ENCODE results near the gene ZNF276.
"Not testable (repeated sequence)": the region's sequence is repeated elsewhere in the genome, so short reads cannot be mapped to it uniquely, and the experiment has no call there.

The ZNF276 gene, protein sequence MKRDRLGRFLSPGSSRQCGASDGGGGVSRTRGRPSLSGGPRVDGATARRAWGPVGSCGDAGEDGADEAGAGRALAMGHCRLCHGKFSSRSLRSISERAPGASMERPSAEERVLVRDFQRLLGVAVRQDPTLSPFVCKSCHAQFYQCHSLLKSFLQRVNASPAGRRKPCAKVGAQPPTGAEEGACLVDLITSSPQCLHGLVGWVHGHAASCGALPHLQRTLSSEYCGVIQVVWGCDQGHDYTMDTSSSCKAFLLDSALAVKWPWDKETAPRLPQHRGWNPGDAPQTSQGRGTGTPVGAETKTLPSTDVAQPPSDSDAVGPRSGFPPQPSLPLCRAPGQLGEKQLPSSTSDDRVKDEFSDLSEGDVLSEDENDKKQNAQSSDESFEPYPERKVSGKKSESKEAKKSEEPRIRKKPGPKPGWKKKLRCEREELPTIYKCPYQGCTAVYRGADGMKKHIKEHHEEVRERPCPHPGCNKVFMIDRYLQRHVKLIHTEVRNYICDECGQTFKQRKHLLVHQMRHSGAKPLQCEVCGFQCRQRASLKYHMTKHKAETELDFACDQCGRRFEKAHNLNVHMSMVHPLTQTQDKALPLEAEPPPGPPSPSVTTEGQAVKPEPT

DNA sequence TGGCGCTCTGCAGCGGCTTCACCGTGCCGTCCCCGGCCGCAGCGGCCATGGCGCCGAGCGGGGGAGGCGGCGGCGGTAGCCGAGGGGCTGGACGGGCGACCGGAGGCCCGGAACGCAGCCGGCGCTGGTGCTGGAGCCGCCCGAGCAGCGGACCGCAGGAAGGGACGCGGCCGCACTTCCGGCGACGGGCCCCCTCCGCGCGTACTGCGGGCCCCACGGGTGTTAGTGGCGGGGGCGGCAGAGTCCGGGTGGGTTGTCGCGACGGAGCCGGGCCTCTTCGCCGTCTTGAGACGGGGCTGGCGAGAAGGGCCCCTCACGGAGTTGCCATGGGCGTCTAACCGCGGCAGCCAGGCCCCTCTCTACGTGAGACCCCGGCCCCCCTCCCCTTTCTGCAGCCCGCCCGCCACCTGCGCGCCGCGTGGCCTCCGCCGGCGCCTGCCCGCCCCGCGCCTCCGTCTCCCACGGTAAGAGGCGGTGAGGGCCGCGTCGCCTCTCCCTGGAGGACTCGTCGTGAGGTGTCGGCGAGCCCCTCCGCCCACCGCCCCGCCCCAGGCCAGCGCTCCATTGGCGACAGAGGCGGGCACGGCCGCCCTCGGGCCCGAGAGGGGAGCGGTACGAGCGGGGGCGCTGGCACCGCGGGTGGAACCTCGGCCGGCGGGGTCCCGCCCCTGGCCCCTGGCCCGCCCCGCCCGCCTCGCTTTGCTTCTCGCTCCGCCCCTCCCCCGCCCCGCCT lies at the start of gene ZNF276, which contains the start of gene VPS9D1:
Gene ZNF276, plus strand, starts transcription at position 725 of the 733 bp plus-strand sequence. CDS start 104 bp downstream, outside the sequence.
Gene VPS9D1, minus strand, starts transcription at position 86 of the 733 bp plus-strand sequence. Its CDS starts 37 bp downstream, at position 49.
- DNase-seq, result peak; percentile 33

DNA sequence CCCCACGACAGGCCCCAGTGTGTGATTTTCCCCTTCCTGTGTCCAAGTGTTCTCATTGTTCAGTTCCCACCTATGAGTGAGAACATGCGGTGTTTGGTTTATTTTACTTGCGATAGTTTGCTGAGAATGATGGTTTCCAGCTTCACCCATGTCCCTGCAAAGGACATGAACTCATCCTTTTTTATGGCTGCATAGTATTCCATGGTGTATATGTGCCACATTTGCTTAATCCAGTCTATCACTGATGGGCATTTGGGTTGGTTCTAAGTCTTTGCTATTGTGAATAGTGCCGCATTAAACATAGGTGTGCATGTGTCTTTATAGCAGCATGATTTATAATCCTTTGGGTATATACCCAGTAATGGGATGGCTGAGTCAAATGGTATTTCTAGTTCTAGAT lies 49.8 kb upstream of the ZNF276 start:
- DNase-seq, result not testable (repeated sequence)

DNA sequence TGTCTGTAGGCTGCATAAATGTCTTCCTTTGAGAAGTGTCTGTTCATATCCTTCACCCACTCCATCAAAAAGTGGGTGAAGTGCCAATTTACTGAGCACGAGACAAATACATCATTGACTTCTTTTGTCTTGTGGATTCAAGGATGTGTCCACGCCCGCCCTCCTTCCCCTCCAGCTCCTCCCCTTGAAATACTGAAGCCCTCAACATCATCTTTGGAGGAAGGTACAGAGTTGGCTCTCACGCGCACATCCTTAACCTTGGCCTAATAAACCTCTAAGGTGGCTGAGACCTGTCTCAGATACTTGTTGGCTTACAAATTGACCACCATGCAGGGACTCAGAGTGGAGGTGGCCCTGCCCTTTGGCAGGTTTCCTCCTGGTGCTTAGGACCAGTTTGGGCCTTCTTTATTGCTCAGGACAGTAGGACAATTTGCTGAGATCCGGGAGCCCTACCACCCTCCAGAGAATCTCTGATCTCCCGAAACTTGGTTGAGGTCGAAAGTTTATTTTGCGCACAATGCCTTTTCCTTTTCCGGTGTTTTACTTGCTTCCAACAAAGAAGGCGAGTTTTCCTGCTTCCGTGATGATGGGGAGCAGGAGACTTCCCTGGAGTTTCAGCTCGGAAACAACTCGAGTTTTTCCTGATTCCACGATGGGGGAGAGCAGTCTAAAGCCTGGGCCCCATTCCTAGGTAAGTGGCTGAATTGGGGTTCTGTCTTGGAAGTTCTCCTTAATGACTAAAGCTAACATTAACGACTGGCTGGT lies 49.0 kb upstream of the ZNF276 start:
- DNase-seq, result no peak

DNA sequence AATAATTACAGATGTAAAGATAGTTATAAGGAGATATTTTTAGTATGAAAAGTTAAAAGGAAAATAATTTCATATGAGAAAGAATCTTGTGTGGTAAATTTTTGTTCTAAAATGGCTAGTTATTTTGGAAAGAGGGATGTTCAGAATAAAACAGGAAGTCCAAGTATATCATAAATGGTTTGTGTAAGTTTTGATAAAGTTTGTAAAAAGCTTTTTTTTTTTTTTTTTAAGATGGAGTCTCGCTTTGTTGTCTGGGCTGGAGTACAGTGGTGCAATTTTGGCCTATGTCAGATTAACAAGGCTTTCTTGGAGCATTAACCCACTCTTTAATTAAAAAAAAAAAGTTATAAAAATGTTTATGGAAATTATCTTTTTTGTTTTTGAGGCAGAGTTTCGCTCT lies 43.1 kb upstream of the ZNF276 start:
- no peak for DNase-seq

DNA sequence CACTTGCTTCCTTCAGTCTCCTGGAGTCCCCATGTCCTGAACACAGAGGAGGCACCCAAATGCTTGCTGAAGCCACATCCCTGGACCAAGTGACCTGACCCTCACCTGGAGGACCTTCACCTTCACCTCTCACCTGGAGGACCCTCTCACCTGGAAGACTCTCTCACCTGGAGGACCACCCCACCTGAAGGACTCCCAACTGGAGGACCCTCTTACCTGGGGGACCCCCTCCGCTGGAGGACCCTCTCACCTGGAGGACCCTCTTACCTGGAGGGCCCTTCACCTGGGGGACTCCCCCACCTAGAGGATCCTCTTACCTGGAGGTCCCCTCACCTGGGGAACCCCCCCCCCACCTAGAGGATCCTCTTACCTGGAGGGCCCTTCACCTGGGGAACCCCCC lies 35.4 kb upstream of the ZNF276 start:
- DNase-seq, result no peak

DNA sequence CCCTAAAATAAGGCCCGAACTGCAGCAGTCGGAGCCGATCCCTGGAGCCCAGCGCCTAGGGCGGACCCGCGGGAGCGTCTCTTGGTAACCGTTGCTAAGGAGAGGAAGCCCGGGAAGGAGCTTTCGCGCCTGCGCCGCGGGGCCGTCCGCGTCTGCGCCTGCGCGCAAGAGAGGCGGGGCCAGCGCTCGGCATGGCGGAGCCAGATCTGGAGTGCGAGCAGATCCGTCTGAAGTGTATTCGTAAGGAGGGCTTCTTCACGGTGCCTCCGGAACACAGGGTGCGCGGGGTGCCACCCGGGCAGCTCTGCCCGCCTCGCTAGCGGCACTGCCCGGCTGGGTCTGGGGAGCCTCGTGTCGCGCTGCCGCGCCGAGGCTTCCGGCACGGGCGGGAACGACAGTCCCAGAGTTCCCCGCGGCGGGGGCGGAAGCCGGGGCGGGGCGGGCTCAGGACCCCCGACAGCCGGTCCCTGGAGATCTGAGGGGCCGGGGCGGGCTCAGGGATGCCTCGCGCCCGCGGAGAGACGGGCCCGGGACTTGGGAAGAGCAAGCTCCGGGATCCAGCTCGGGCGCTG lies 34.7 kb upstream of the ZNF276 start, which contains the start of gene CDK10:
Gene CDK10, plus strand, starts transcription at position 170 of the 572 bp plus-strand sequence. Its CDS starts 22 bp downstream, at position 192.
- DNase-seq, result peak; percentile 73

DNA sequence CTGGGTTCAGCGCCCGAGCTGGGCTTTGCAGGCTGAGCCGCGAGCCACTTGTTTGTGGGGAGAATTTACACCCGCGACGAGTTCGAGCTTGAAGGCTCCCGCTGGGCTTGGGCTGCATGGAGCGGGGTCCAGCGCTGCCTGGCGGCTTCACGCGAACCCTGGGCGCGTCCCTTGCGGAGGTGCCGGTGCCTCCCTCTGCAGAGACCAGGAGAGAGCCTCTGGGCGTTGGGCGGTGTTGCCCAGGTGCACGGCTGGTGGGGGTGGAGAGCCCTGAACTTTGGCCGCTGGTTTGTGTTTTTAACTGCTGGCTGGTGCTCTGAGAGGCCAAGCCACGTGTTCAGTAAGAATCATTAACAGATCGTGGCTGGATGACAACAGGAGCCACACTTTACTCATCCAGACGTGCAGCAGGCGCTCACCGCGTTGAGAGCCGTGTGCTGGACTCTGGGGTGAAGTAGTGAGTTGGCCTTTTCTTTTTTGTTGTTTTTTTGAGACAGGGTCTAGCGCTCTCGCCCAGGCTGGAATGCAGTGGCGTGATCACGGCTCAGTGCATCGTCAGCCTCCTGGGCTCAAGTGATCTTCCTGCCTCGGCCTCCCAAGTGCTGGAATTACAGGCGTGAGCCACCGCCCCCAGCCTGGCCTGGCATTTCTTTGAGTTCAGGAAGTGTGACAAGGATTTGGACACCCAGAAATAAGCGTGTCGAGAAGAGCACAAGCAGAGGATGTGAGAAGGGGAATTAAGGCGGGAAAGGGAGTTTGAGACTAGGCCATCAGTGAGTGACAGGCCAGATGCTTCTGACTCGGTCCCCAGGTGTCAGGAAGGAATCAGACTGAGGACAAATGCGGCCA lies 34.0 kb upstream of the ZNF276 start:
- no peak for DNase-seq

DNA sequence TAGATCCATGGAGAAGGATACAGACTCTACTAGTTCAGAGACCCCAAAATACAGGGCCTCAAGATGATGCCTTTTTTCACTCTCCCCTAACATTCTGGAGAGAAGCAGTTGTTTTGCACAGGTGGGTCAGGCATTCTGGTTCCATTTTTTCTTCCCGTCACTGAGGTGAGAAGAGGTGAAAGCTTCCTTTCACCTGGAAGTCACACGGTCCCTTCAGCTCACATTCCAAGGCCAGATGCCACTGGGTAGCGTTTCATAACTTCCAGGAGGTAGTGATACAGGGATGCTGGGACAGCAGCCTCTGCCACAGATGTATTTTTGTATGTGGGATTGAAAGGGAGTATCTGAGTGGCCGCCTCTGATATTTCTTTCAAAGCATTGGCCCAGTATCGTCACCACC lies 32.9 kb upstream of the ZNF276 start:
- DNase-seq, result no peak

DNA sequence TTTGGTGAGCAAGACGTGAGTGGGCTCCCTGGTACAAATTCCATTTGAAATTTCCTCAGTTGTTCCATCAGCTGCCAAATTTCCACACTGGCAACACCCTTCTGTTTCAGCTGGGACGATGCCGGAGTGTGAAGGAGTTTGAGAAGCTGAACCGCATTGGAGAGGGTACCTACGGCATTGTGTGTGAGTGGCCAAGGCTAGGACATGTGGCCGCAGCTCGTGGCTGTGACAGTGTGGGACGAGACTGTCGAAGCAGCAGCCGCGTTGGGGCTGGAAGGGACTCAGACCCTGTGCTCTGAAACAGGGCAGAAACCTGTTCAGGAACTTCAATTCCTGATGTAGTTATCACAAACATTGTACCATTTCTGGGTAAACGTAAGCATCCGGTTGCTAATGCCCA lies 32.2 kb upstream of the ZNF276 start:
- DNase-seq, result no peak

DNA sequence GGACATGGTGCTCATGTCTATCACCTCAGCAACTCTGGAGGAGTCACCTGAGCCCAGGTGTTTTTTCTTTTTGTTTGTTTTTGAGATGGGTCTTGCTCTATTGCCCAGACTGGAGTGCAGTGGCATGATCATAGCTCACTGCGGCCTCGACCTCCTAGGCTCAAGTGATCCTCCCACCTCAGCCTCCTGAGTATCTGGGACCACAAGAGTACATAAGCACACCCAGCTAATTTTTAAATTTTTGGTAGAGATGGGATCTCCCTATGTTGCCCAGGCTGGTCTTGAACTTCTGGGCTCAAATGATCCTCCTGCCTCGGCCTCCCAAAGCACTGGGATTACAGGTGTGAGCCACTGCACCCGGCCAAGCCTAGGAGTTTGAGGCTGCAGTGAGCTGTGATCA lies 31.7 kb upstream of the ZNF276 start:
- not testable (repeated sequence) for DNase-seq

DNA sequence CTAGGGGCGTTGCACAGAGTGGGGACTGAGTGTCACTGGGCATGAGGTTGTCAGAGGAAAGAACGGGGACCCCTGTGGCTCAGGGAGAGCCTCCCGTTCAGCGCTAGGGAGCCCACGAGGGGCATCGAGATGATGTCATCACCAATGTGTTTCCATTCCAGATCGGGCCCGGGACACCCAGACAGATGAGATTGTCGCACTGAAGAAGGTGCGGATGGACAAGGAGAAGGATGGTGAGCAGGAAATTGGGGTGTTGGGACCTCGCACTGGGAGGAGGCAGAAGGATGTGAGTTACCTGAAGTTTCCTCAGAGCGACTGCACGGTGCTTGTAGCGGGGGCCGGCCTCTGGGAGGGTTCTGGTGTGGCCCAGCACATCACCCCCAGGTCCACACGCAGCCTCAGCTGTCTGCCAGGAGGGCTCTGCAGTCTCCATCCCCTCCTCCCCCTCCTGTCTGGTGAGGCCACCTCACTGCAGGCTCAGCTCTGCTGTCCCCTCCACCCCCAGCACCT lies 30.9 kb upstream of the ZNF276 start:
- DNase-seq, result no peak

DNA sequence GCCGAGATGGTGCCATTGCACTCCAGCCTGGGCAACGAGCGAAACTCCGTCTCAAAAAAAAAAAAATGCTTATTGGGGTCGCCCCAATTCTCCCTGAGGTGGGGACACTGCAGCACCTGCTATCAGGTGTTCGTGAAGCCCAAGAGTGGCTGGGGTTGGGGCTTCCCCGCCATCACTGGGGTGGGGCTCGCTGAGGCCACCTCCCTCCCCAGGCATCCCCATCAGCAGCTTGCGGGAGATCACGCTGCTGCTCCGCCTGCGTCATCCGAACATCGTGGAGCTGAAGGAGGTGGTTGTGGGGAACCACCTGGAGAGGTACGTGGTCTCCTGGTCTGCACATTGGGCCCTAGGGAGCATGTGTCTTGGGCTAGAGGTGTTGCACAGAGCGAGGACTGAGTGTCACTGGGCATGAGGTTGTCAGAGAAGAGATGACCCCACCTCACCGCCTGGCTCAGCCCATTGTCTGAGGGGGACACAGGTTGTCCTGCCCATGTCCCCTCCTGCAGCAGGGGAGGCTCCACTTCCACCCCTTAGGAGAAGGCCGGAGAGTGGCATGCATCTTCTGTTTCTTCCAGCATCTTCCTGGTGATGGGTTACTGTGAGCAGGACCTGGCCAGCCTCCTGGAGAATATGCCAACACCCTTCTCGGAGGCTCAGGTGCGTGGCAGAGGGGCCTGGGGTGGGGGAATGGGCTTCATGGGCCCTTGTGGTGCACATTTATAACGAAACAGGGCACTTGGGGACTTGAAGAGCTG lies 29.9 kb upstream of the ZNF276 start:
- no peak for DNase-seq

DNA sequence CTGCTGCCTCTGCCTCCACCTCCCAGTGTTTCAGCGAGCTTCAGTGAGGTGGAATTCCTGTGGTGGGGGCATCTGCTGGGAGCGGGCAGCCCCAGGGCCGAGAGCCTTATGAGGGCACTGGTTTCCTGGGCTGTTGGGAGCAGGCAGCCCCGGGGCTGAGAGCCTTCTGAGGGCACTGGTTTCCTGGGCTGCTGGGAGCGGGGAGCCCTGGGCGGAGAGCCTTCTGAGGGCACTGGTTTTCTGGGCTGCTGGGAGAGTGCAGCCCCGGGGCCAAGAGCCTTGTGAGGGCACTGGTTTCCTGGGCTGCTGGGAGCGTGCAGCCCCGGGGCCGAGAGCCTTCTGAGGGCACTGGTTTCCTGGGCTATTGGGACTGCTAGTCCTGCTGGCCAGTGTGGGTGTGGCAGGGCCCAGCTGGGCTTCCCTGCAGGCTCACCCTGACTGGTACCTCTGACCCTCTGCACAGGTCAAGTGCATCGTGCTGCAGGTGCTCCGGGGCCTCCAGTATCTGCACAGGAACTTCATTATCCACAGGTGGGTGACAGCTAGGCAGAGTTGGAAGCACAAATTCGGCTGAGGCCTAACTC lies 29.3 kb upstream of the ZNF276 start:
- DNase-seq, result no peak

DNA sequence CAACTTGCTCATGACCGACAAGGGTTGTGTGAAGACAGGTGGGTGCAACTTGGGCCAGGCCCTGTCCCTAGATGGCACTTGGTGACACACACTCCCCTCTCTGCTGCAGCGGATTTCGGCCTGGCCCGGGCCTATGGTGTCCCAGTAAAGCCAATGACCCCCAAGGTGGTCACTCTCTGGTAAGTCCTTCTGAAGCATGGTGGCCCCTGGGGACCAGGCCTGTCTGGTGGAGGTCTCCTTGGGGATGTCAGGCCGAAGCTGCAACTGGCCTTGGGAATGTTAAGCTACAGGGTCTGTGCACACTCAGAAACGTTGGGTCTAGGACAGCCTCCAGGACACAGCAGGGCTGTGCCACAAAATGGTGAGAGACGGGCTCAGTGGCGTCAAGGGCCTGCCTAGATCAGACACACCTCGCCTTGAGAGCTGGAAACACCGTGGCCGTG lies 28.0 kb upstream of the ZNF276 start:
- DNase-seq, result no peak

DNA sequence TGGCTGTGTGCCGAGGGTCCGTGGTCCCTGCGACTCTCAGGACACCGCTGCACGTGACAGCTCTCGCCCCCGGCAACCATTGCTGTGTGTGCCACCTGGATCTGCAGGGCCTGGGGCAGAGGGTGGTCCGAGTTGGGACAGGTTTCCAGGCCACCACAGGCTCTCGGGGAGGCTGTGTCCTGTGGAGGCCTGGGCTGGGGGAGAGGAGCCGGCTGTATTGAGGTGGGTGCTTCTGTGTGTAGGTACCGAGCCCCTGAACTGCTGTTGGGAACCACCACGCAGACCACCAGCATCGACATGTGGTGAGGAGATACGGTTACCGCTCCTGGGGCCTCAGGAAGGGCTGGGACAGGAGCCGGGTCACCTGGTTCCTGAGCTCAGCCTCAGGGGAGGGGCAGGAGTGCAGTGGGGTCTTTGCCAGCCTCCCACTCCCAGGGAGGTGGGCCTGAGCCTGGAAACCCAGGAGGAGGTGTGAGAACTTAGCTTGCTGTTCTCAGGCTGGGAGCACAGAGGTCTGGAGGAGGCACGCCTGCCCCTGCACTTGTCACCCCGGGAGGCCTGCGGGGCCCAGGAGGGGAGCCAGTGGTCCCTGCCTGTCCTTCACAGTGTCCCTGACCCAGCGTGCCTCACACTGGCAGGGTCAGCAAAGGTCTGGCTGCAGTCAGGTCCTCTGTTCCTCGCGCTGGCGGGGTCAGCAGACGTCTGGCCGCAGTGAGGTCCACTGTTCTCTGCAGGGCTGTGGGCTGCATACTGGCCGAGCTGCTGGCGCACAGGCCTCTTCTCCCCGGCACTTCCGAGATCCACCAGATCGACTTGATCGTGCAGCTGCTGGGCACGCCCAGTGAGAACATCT lies 27.2 kb upstream of the ZNF276 start:
- DNase-seq, result no peak

DNA sequence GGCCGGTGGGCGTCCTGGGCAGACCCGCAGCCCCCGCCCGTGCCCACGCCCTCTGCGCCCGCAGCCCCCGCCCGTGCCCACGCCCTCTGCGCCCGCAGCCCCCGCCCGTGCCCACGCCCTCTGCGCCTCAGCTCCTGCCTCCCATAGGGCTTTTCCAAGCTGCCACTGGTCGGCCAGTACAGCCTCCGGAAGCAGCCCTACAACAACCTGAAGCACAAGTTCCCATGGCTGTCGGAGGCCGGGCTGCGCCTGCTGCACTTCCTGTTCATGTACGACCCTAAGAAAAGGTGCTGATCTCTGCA lies 26.6 kb upstream of the ZNF276 start:
- not testable (repeated sequence) for DNase-seq

DNA sequence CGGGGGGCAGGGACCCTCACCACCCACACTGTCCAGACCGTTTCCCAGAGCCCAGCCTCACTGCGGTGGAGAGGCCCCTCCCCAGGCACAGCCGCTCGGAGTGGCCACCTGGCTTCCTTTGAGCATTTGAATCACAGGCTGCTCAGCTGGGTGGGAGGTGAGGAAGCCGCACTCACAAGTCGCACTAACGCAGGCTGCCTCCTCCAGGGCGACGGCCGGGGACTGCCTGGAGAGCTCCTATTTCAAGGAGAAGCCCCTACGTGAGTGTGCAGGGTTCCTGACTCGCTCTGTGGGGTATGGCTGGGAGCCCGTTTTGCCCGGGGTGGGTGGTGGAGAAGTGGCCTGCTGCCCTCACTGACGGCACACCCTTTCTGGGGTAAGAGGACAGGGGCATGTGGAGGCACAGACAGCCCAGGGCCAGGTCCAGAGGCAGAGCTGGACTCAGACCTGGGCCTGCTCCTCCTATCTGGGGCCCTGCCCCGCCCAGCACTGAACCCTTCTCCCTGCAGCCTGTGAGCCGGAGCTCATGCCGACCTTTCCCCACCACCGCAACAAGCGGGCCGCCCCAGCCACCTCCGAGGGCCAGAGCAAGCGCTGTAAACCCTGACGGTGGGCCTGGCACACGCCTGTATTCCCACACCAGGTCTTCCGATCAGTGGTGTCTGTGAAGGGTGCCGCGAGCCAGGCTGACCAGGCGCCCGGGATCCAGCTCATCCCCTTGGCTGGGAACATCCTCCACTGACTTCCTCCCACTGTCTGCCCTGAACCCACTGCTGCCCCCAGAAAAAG lies 26.1 kb upstream of the ZNF276 start:
- DNase-seq, result no peak
